Measurements from ENCODE around the gene BMP10.

GRCh38 chr2:68850524-68850923 is 20.7 kb downstream of the BMP10 start:
- TF ChIP-seq SUZ12 (IDR thresholded peaks at IDR 0.05; ENCODE audit: low read length), result no peak
- no peak for TF ChIP-seq CTCF (IDR thresholded peaks at IDR 0.05; ENCODE audit: control extremely low read depth in 1 of 3, insufficient read depth in 1 of 3, low read depth in 1 of 3, low read length in 3 of 3)
